ENCODE results near the gene ADGB. TPM values are rescaled to one million over a fixed set of nuclear protein-coding genes. Genes with fewer than 3 reads are reported as not detected.
"Not testable (repeated sequence)": the region's sequence is repeated elsewhere in the genome, so short reads cannot be mapped to it uniquely, and the experiment has no call there.

Gene ADGB
- total RNA-seq, 1 experiment from 2014 or later = not detected

DNA sequence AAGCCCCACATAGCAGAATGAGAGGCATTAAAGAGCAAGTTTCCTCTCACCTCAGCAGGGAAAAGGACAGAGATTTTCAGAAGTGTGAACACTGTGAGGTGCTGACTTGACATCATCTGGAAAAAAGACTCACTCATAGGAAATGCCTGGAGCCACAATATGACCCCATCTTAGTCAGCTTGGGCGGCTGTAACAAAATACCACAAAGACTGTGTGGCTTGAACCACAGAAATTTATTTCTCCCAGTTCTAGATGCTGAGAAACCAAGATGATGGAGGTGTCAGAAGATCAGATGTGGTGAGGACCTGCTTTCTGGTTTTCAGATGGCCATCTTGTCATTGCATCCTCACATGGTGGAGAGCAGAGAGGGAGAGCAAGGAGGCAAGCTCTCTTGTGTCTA, 253.1 kb downstream of the ADGB start:
- Histone ChIP-seq H3K27me3 (ENCODE audit: insufficient read depth, low read length) (no peaks in the 10 kb centered on the region), H3K4me3 (replicated peaks in 1 of 2; ENCODE audit: low read depth in 1 of 2, low read length in 2 of 2) (no peak overlapping the region), H2AFZ (ENCODE audit: low read depth, low read length, poor library complexity, severe bottlenecking) (no peak overlapping the region), H3K9me2 (ENCODE audit: insufficient read depth) (no peaks in the 10 kb centered on the region), H3K36me3 (ENCODE audit: control insufficient read depth in 1 of 2, insufficient read depth in 2 of 2, low read length in 2 of 2) (no peaks in the 10 kb centered on the region), H3K4me1 (ENCODE audit: control insufficient read depth in 1 of 2, insufficient read depth in 2 of 2, low read length in 2 of 2) (no peaks in the 10 kb centered on the region), H3K4me2 (ENCODE audit: low read length) (no peak overlapping the region), H4K20me1 (ENCODE audit: insufficient read depth) (no peaks in the 10 kb centered on the region), H3K27ac (ENCODE audit: low read depth, low read length) (no peak overlapping the region), H3K9ac (ENCODE audit: low read length) (no peak overlapping the region), H3K79me2 (ENCODE audit: insufficient read depth, low read length) (no peaks in the 10 kb centered on the region), H3K9me3 (ENCODE audit: control insufficient read depth in 1 of 2, insufficient read depth in 1 of 2, low read depth in 1 of 2, low read length in 2 of 2) (no peaks in the 10 kb centered on the region)
- TF ChIP-seq EZH2 (IDR thresholded peaks at IDR 0.05) (no peak), ELF1 (IDR thresholded peaks at IDR 0.05; ENCODE audit: borderline replicate concordance, low read depth) (no peak), SP1 (IDR thresholded peaks at IDR 0.05; ENCODE audit: low read depth) (no peak), YY1 (IDR thresholded peaks at IDR 0.05; ENCODE audit: extremely low read depth, insufficient replicate concordance, low read depth, low read length) (no peak), ATF3 (IDR thresholded peaks at IDR 0.05) (no peak), MAX (IDR thresholded peaks at IDR 0.05) (no peak), EZH2phosphoT487 (IDR thresholded peaks at IDR 0.05; ENCODE audit: borderline replicate concordance) (no peak), ZFX (IDR thresholded peaks at IDR 0.05) (no peak), TCF7L2 (IDR thresholded peaks at IDR 0.05; ENCODE audit: borderline replicate concordance, extremely low read depth, insufficient read depth, insufficient read length) (no peak), CEBPB (IDR thresholded peaks at IDR 0.05; ENCODE audit: low read depth) (no peak), EGR1 (IDR thresholded peaks at IDR 0.05; ENCODE audit: low read depth) (no peak), CBX3 (IDR thresholded peaks at IDR 0.05; ENCODE audit: low read depth) (no peak), POLR2AphosphoS5 (IDR thresholded peaks at IDR 0.05; ENCODE audit: low read depth, low read length) (no peak), JUND (IDR thresholded peaks at IDR 0.05) (no peak), ZBTB33 (IDR thresholded peaks at IDR 0.05; ENCODE audit: extremely low read depth, insufficient replicate concordance, low read length) (no peak), SRF (IDR thresholded peaks at IDR 0.05; ENCODE audit: low read depth) (no peak)
- ChIA-PET CTCF (no interaction called here), RAD21 (ENCODE audit: low non-redundant PET in 1 of 2, low total read pairs in 2 of 2, uncharacterized antibody in 2 of 2, unreplicated experiment in 2 of 2) (no interaction called here), POLR2A (no interaction called here)
- intact Hi-C loops (cut with micrococcal nuclease) = loop anchor here (10.0 kb wide), 1 partner anchor 373 kb away; no protein-coding TSS in a partner anchor
- ATAC-seq = no peak
- DNase-seq (ENCODE audit: low read depth, low spot score) = no peak
- BruUV-seq (replicated peaks) = no TSS peak

DNA sequence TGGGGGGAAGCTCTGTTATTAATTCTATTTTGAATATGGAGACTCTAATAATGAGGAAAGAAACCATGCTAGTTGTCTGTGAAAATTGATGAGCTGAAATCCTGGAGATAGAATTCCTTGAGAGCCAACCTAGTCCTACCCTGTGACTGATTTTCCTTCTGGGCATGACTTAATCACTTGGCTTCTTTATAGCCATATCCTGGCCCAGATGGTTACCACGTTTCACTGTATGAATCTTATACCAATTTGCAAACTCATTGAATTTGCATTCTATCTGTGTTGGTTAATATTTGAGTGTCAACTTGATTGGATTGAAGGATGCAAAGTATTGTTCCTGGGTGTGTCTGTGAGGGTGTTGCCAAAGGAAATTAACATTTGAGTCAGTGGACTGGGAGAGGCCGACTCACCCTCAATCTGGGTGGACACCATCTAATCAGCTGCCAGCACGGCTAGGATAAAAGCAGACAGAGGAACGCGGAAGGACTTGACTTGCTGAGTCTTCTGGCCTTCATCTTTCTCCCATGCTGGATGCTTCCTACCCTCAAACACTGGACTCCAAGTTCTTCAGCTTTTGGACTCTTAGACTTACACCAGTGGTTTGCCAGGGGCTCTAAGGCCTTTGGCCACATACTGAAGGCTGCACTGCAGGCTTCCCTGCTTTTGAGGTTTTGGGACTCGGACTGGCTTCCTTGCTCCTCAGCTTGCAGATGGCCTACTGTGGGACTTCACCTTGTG, 255.9 kb downstream of the ADGB start:
- H3K9ac ChIP-seq (ENCODE audit: low read length); H3K27ac ChIP-seq (ENCODE audit: low read depth, low read length); H2AFZ ChIP-seq (ENCODE audit: low read depth, low read length, poor library complexity, severe bottlenecking); H3K9me3 ChIP-seq (ENCODE audit: control insufficient read depth in 1 of 2, insufficient read depth in 1 of 2, low read depth in 1 of 2, low read length in 2 of 2); H3K79me2 ChIP-seq (ENCODE audit: insufficient read depth, low read length); H3K27me3 ChIP-seq (ENCODE audit: insufficient read depth, low read length); H4K20me1 ChIP-seq (ENCODE audit: insufficient read depth); H3K4me3 ChIP-seq (replicated peaks in 1 of 2; ENCODE audit: low read depth in 1 of 2, low read length in 2 of 2); ATAC-seq; RAD21 ChIA-PET (ENCODE audit: low non-redundant PET in 1 of 2, low total read pairs in 2 of 2, uncharacterized antibody in 2 of 2, unreplicated experiment in 2 of 2); H3K4me1 ChIP-seq (ENCODE audit: control insufficient read depth in 1 of 2, insufficient read depth in 2 of 2, low read length in 2 of 2); H3K36me3 ChIP-seq (ENCODE audit: control insufficient read depth in 1 of 2, insufficient read depth in 2 of 2, low read length in 2 of 2); H3K4me2 ChIP-seq (ENCODE audit: low read length); BruUV-seq (replicated peaks); DNase-seq (ENCODE audit: low read depth, low spot score); POLR2A ChIA-PET; H3K9me2 ChIP-seq (ENCODE audit: insufficient read depth); CTCF ChIA-PET: not testable (repeated sequence)
- intact Hi-C loops (cut with micrococcal nuclease) = loop anchor here (10.0 kb wide), 1 partner anchor 370 kb away; no protein-coding TSS in a partner anchor

Measured in HCT116 (cell line).